Body of pancreas (tissue), 4 donors: Measurements from ENCODE around the gene PSKH1.

Experiments used
- POLR2A ChIP-seq, 3 donors: fragments of 450-650 bp; IDR thresholded peaks; one replicate each; pipeline ENCODE4 v1.6.1; 2016; ENCODE audit warnings: antibody characterized with exemption in 3 of 3, mild to moderate bottlenecking in 2 of 3
- TF ChIP-seq, protein P1 (sequence below), 7 experiments: fragments of 450-650 bp in 4 of 7; fragments of 200-600 bp in 3 of 7; sonication (generic) in 3 of 7; IDR thresholded peaks; one replicate each; pipeline ENCODE4 v1.5.1; 2016 to 2019; ENCODE audit warnings: antibody characterized with exemption in 7 of 7

DNA sequence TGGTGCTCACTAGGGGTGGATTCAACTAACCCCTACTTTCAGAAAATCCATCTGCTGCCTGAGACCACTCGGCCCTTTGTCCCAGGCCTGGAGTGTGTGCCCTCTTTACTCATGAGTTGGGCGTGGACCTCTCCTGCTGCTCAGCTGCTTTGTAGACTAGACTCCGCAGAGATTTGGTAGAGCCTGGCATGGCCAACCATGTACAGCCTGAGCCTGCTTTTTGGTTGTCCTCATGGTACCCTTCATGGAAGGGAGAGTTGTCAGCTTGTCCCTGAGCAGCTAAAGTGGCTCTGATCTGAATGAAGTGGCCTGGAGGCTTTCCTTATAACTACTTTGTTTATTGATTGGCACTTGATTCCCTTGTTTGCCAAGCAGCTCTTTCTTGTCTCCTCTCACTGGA lies 18.7 kb upstream of the PSKH1 start:
- no peak for TF ChIP-seq POLR2A (IDR thresholded peaks at IDR 0.05)
- TF ChIP-seq, protein P1, sequence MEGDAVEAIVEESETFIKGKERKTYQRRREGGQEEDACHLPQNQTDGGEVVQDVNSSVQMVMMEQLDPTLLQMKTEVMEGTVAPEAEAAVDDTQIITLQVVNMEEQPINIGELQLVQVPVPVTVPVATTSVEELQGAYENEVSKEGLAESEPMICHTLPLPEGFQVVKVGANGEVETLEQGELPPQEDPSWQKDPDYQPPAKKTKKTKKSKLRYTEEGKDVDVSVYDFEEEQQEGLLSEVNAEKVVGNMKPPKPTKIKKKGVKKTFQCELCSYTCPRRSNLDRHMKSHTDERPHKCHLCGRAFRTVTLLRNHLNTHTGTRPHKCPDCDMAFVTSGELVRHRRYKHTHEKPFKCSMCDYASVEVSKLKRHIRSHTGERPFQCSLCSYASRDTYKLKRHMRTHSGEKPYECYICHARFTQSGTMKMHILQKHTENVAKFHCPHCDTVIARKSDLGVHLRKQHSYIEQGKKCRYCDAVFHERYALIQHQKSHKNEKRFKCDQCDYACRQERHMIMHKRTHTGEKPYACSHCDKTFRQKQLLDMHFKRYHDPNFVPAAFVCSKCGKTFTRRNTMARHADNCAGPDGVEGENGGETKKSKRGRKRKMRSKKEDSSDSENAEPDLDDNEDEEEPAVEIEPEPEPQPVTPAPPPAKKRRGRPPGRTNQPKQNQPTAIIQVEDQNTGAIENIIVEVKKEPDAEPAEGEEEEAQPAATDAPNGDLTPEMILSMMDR (IDR thresholded peaks at IDR 0.05): no peak
